Cortex of kidney (tissue), 1 donor: ENCODE data around the gene ADGRL3.
"Not testable (repeated sequence)": the region's sequence is repeated elsewhere in the genome, so short reads cannot be mapped to it uniquely, and the experiment has no call there.

Experiments used
- DNase-seq: peaks from one replicate; lab custom pipeline; 2025; lab: John Stamatoyannopoulos, UW

ADGRL3 gene

GRCh38 chr4:61817071-61817470, 616.9 kb downstream of the ADGRL3 start:
- no peak for DNase-seq

- DNase-seq: no peak
These were observed 620.0 kb downstream of the ADGRL3 start for GRCh38 chr4:61820136-61820535.

GRCh38 chr4:61824454-61824853, 624.3 kb downstream of the ADGRL3 start:
- no peak for DNase-seq

- no peak for DNase-seq
These were observed 627.8 kb downstream of the ADGRL3 start for GRCh38 chr4:61827907-61828391.

GRCh38 chr4:61828960-61829359, 628.8 kb downstream of the ADGRL3 start:
- DNase-seq: no peak

GRCh38 chr4:61831987-61832386, 631.9 kb downstream of the ADGRL3 start:
- DNase-seq: no peak

GRCh38 chr4:61837395-61837794, 637.3 kb downstream of the ADGRL3 start:
- no peak for DNase-seq

- no peak for DNase-seq
These were observed 637.9 kb downstream of the ADGRL3 start for GRCh38 chr4:61838072-61838471.

GRCh38 chr4:61841714-61842113, 641.6 kb downstream of the ADGRL3 start:
- no peak for DNase-seq

- DNase-seq: no peak
These were observed 651.0 kb downstream of the ADGRL3 start for GRCh38 chr4:61851126-61851525.

- DNase-seq: not testable (repeated sequence)
These were observed 652.0 kb downstream of the ADGRL3 start for GRCh38 chr4:61852105-61852504.

GRCh38 chr4:61853041-61853440, 652.9 kb downstream of the ADGRL3 start:
- no peak for DNase-seq

GRCh38 chr4:61860376-61860775, 660.2 kb downstream of the ADGRL3 start:
- no peak for DNase-seq

- no peak for DNase-seq
These were observed 664.2 kb downstream of the ADGRL3 start for GRCh38 chr4:61864286-61864685.

GRCh38 chr4:61866378-61867030, 666.4 kb downstream of the ADGRL3 start:
- no peak for DNase-seq

GRCh38 chr4:61872983-61873382, 672.9 kb downstream of the ADGRL3 start:
- no peak for DNase-seq

GRCh38 chr4:61877266-61877665, 677.1 kb downstream of the ADGRL3 start:
- DNase-seq: no peak

- DNase-seq: no peak
These were observed 677.8 kb downstream of the ADGRL3 start for GRCh38 chr4:61877893-61878292.

- DNase-seq: no peak
These were observed 682.3 kb downstream of the ADGRL3 start for GRCh38 chr4:61882381-61882780.

- no peak for DNase-seq
These were observed 686.0 kb downstream of the ADGRL3 start for GRCh38 chr4:61886131-61886530.

GRCh38 chr4:61889117-61889516, 689.0 kb downstream of the ADGRL3 start:
- no peak for DNase-seq

GRCh38 chr4:61890321-61890720, 690.2 kb downstream of the ADGRL3 start:
- DNase-seq: no peak

GRCh38 chr4:61891953-61892352, 691.8 kb downstream of the ADGRL3 start:
- no peak for DNase-seq

GRCh38 chr4:61896634-61897033, 696.5 kb downstream of the ADGRL3 start:
- no peak for DNase-seq
